PFSK-1 (cell line): Measurements from ENCODE around the gene BARX1.

Experiments
- FOXP2 ChIP-seq: optimal IDR thresholded peaks from 2 replicates; pipeline ENCODE3; 2011; ENCODE audit warnings: borderline replicate concordance, control low read depth, inconsistent platforms; ENCODE audit not compliant: insufficient read depth; ENCODE audit errors: extremely low read length, extremely low read depth
- POLR2AphosphoS5 ChIP-seq: IDR thresholded peaks from 2 replicates; pipeline ENCODE4 v1.6.1; 2012; ENCODE audit warnings: low read depth, mild to moderate bottlenecking, control low read depth, low read length, moderate library complexity
- REST ChIP-seq, 2 experiments: IDR thresholded peaks; 2 replicates each; pipeline versions ENCODE4 v1.6.1 to v1.8.0; 2011 to 2012; ENCODE audit warnings: low read depth in 2 of 2, low read length in 2 of 2, control low read depth in 1 of 2, inconsistent platforms in 1 of 2, mild to moderate bottlenecking in 1 of 2, moderate library complexity in 1 of 2; ENCODE audit not compliant: insufficient read depth in 1 of 2
- SIN3A ChIP-seq: IDR thresholded peaks from 2 replicates; pipeline ENCODE4 v1.6.1; 2012; ENCODE audit warnings: mild to moderate bottlenecking, low read length, moderate library complexity, borderline replicate concordance; ENCODE audit not compliant: insufficient read depth
- TAF1 ChIP-seq: IDR thresholded peaks from 2 replicates; pipeline ENCODE4 v1.6.1; 2012; ENCODE audit warnings: low read length, control low read depth, borderline replicate concordance; ENCODE audit not compliant: insufficient read depth

The BARX1 gene

GRCh38 chr9:93910598-93910997 lies 44.6 kb downstream of the BARX1 start:
- TF ChIP-seq TAF1 (no peak), REST (IDR thresholded peaks at IDR 0.05; ENCODE audit: insufficient read depth in 1 of 2, low read depth in 2 of 2, low read length in 2 of 2) (no peak), FOXP2 (no peak), POLR2AphosphoS5 (no peak), SIN3A (no peak)

GRCh38 chr9:93910196-93910595 lies 45.0 kb downstream of the BARX1 start:
- TF ChIP-seq POLR2AphosphoS5 (no peak), REST (IDR thresholded peaks at IDR 0.05; ENCODE audit: insufficient read depth in 1 of 2, low read depth in 2 of 2, low read length in 2 of 2) (no peak), FOXP2 (no peak), SIN3A (no peak), TAF1 (no peak)

GRCh38 chr9:93909242-93909616 lies 45.9 kb downstream of the BARX1 start:
- TF ChIP-seq FOXP2: no peak
- TF ChIP-seq TAF1: no peak
- no peak for TF ChIP-seq REST (IDR thresholded peaks at IDR 0.05; ENCODE audit: insufficient read depth in 1 of 2, low read depth in 2 of 2, low read length in 2 of 2)
- no peak for TF ChIP-seq POLR2AphosphoS5
- TF ChIP-seq SIN3A: no peak

GRCh38 chr9:93908591-93909241 lies 46.4 kb downstream of the BARX1 start:
- no peak for TF ChIP-seq TAF1
- no peak for TF ChIP-seq POLR2AphosphoS5
- TF ChIP-seq FOXP2: no peak
- TF ChIP-seq SIN3A: no peak
- TF ChIP-seq REST (IDR thresholded peaks at IDR 0.05; ENCODE audit: insufficient read depth in 1 of 2, low read depth in 2 of 2, low read length in 2 of 2): no peak
